Breast epithelium (tissue), 4 donors: Measurements from ENCODE around the gene STARD13. TPM values are rescaled to one million over a fixed set of nuclear protein-coding genes. Genes with fewer than 3 reads are reported as not detected.

Source experiments
- DNase-seq, 2 donors: peaks; one replicate each; pipeline ENCODE4 v3.0.0-alpha.2; 2019; ENCODE audit warnings: low spot score in 2 of 2
- H3K27ac ChIP-seq, 2 donors: fragments of 200-600 bp; sonication (generic) in 1 of 2; one replicate each; pipeline ENCODE4 v1.5.1; 2016 to 2019; ENCODE audit warnings: mild to moderate bottlenecking in 1 of 2
- H3K27me3 ChIP-seq, 2 donors: fragments of 200-600 bp; sonication (generic) in 1 of 2; one replicate each; pipeline versions ENCODE4 v1.5.1 to v1.6.0; 2017 to 2019; ENCODE audit warnings: control low read depth in 1 of 2, mild to moderate bottlenecking in 1 of 2
- H3K36me3 ChIP-seq: fragments of 200-600 bp; one replicate; pipeline ENCODE4 v1.5.1; 2019
- H3K4me1 ChIP-seq, 2 donors: fragments of 200-600 bp; sonication (generic); one replicate each; pipeline ENCODE4 v1.5.1; 2016 to 2019; ENCODE audit warnings: control low read depth in 1 of 2
- H3K4me3 ChIP-seq, 3 donors: fragments of 200-600 bp; sonication (generic); 1 replicate in 2 of 3; 2 replicates in 1 of 3; pipeline ENCODE4 v1.5.1; 2016 to 2019; ENCODE audit warnings: mild to moderate bottlenecking in 3 of 3, moderate library complexity in 2 of 3
- H3K9me3 ChIP-seq, 2 donors: fragments of 200-600 bp; sonication (generic) in 1 of 2; one replicate each; pipeline ENCODE4 v1.5.1; 2016 to 2019; ENCODE audit warnings: control low read depth in 1 of 2
- CTCF ChIP-seq, 3 donors: fragments of 450-650 bp; IDR thresholded peaks; one replicate each; pipeline ENCODE4 v1.5.1; 2016 to 2017; ENCODE audit warnings: antibody characterized with exemption in 3 of 3, mild to moderate bottlenecking in 3 of 3, moderate library complexity in 3 of 3
- POLR2A ChIP-seq: fragments of 450-650 bp; IDR thresholded peaks from one replicate; pipeline ENCODE4 v1.6.1; 2016; ENCODE audit warnings: antibody characterized with exemption, mild to moderate bottlenecking, moderate library complexity
- POLR2AphosphoS5 ChIP-seq, 3 donors: sonication (generic); formaldehyde crosslinking; IDR thresholded peaks; one replicate each; pipeline ENCODE4 v1.6.1; 2017; ENCODE audit warnings: antibody characterized with exemption in 3 of 3
- intact Hi-C: fragments of 100-400 bp; cut with DNase I; formaldehyde crosslinking; loops from one replicate; pipeline ENCODE4 v1.15.1; 2023; ENCODE audit warnings: low total_unique reads
- total RNA-seq, 3 donors: library from RNA; depleted of rRNA; stranded (reverse); fragments of >200 nt; gene quantifications; one replicate each; pipeline ENCODE4 v1.1.0, GENCODE V29; 2016

STARD13 gene
- total RNA-seq, 3 donors from 2014 or later, result 42.4 to 62.3 (median 58.7) TPM

GRCh38 chr13:33176526-33176925 lies 109.0 kb downstream of the STARD13 start:
- Histone ChIP-seq H3K4me3 (no peak overlapping the region), H3K9me3 (no peaks in the 10 kb centered on the region), H3K27me3 (no peaks in the 10 kb centered on the region), H3K4me1 (no peaks in the 10 kb centered on the region), H3K36me3 (no peaks in the 10 kb centered on the region), H3K27ac (no peak overlapping the region)
- intact Hi-C loops, result no loop called here
- TF ChIP-seq POLR2AphosphoS5 (IDR thresholded peaks at IDR 0.05) (no peak), CTCF (IDR thresholded peaks at IDR 0.05) (no peak)
- no peak for DNase-seq

GRCh38 chr13:33175991-33176390 lies 109.6 kb downstream of the STARD13 start:
- H3K9me3 ChIP-seq, result no peaks in the 10 kb centered on the region
- H3K4me1 ChIP-seq, result no peaks in the 10 kb centered on the region
- TF ChIP-seq POLR2A, result no peak
- no peak for TF ChIP-seq CTCF (IDR thresholded peaks at IDR 0.05)
- no peak for TF ChIP-seq POLR2AphosphoS5 (IDR thresholded peaks at IDR 0.05)
- H3K27me3 ChIP-seq, result no peaks in the 10 kb centered on the region
- DNase-seq, result no peak
- H3K36me3 ChIP-seq, result no peaks in the 10 kb centered on the region
- H3K27ac ChIP-seq, result no peak overlapping the region
- intact Hi-C loops, result no loop called here
- no peak overlapping the region for H3K4me3 ChIP-seq

GRCh38 chr13:33174931-33175330 lies 110.6 kb downstream of the STARD13 start:
- Histone ChIP-seq H3K4me1 (no peaks in the 10 kb centered on the region), H3K27ac (no peak overlapping the region), H3K9me3 (no peaks in the 10 kb centered on the region), H3K27me3 (no peaks in the 10 kb centered on the region), H3K4me3 (no peak overlapping the region), H3K36me3 (no peaks in the 10 kb centered on the region)
- TF ChIP-seq POLR2A, result no peak
- TF ChIP-seq POLR2AphosphoS5 (IDR thresholded peaks at IDR 0.05), result no peak
- no peak for TF ChIP-seq CTCF (IDR thresholded peaks at IDR 0.05)
- no peak for DNase-seq
- intact Hi-C loops, result no loop called here

GRCh38 chr13:33174491-33174890 lies 111.1 kb downstream of the STARD13 start:
- intact Hi-C loops, result no loop called here
- Histone ChIP-seq H3K9me3 (no peaks in the 10 kb centered on the region), H3K4me3 (no peak overlapping the region), H3K27me3 (no peaks in the 10 kb centered on the region), H3K27ac (peak overlapping the region in 1 of 2 donors; percentile 45), H3K4me1 (no peaks in the 10 kb centered on the region), H3K36me3 (no peaks in the 10 kb centered on the region)
- no peak for DNase-seq
- no peak for TF ChIP-seq POLR2A
- no peak for TF ChIP-seq POLR2AphosphoS5 (IDR thresholded peaks at IDR 0.05)
- no peak for TF ChIP-seq CTCF (IDR thresholded peaks at IDR 0.05)

- peaks cover 0 to 3% of the 10 kb centered on the region in 2 donors for H3K4me1 ChIP-seq
- H3K9me3 ChIP-seq, result no peaks in the 10 kb centered on the region
- DNase-seq, result no peak
- H3K27me3 ChIP-seq, result no peaks in the 10 kb centered on the region
- no peak overlapping the region for H3K4me3 ChIP-seq
- H3K27ac ChIP-seq, result no peak overlapping the region
- intact Hi-C loops, result no loop called here
- TF ChIP-seq POLR2A (no peak), CTCF (IDR thresholded peaks at IDR 0.05) (no peak), POLR2AphosphoS5 (IDR thresholded peaks at IDR 0.05) (no peak)
- H3K36me3 ChIP-seq, result no peaks in the 10 kb centered on the region
Observed at GRCh38 chr13:33172911-33173310, 112.6 kb downstream of the STARD13 start.
